ENCODE results near the gene ABR. TPM values are rescaled to one million over a fixed set of nuclear protein-coding genes. Genes with fewer than 3 reads are reported as not detected.
A peak's percentile ranks its signal among the peaks of the same experiment; 100 is the strongest.
"Not testable (repeated sequence)": the region's sequence is repeated elsewhere in the genome, so short reads cannot be mapped to it uniquely, and the experiment has no call there.

Gene ABR
- total RNA-seq, 1 donor from 2014 or later = 119 TPM

DNA sequence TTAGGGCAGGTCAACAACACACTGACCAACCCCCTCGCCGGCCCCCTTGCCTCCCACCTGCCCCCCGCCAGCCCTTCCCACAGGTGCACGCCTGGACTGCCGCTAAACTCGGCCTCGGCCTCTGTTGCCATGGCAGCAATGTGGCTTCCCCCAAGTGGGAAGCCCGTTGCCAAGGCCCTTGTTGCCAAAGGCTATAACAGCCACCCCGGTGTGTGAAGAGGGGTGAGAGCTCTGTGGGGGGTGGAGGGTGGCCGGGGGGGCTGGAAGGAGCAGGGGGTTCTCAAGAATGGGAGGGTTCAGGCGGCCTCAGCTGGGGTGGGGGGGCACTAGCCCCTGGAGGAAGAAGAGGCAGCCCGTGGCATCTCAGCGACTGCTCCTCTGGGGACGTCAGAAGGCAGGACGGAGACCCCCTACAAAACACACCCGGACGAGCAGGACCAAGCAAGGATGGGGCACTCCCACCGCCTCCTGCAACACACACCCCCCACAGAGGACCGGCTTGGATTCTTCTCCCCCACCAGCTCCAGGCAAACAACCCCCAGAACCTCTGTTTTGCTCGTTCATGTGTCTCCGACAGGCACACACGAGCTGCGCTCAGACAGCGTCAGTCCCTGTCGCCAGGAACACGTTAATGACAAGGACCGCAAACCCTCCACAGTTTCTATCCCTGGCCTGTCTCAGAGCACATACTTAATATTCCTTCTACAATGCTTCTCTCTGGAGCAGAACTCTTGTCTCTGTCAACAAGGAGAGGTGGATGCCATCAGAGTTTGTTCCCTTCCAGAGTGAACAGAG is 55.7 kb downstream of the ABR start:
- peaks cover 12% of the 10 kb centered on the region for H3K4me1 Mint-ChIP-seq (ENCODE audit: low read depth)
- H3K27ac Mint-ChIP-seq (ENCODE audit: unreplicated experiment) = no peak overlapping the region
- TF ChIP-seq, protein P1, sequence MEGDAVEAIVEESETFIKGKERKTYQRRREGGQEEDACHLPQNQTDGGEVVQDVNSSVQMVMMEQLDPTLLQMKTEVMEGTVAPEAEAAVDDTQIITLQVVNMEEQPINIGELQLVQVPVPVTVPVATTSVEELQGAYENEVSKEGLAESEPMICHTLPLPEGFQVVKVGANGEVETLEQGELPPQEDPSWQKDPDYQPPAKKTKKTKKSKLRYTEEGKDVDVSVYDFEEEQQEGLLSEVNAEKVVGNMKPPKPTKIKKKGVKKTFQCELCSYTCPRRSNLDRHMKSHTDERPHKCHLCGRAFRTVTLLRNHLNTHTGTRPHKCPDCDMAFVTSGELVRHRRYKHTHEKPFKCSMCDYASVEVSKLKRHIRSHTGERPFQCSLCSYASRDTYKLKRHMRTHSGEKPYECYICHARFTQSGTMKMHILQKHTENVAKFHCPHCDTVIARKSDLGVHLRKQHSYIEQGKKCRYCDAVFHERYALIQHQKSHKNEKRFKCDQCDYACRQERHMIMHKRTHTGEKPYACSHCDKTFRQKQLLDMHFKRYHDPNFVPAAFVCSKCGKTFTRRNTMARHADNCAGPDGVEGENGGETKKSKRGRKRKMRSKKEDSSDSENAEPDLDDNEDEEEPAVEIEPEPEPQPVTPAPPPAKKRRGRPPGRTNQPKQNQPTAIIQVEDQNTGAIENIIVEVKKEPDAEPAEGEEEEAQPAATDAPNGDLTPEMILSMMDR (IDR thresholded peaks at IDR 0.05) = no peak
- no peak overlapping the region for H3K4me3 Mint-ChIP-seq (ENCODE audit: unreplicated experiment)
- H3K9me3 Mint-ChIP-seq (ENCODE audit: low read depth) = no peaks in the 10 kb centered on the region
- peaks cover 7% of the 10 kb centered on the region for H3K36me3 Mint-ChIP-seq (ENCODE audit: low read depth)
- no peaks in the 10 kb centered on the region for H3K27me3 Mint-ChIP-seq (ENCODE audit: low read depth)
- no peak for DNase-seq (ENCODE audit: low spot score)

DNA sequence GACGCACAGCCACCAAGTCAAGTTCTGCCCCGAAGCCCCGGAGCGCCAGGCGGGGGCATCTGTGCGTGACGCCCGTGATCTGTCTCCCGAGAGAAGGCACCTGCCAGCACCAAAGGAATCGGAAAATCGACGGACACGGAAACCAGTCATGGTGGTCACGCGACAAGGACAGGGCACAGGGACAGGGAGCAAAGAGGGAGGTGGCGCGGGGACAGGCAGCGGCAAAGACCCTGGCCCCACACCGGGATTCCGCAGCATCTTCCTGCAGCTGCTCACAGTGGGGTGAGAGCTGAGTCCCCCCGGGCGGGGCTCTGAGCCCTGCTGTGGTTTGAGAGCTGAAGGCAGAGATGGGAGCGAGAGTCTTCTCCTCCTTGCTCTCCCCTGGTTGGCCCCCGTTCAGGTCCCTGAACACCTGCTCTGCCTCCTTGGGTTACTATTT is 56.4 kb downstream of the ABR start:
- no peak for DNase-seq (ENCODE audit: low spot score)
- Mint-ChIP-seq H3K4me1 (ENCODE audit: low read depth) (peaks cover 12% of the 10 kb centered on the region), H3K4me3 (ENCODE audit: unreplicated experiment) (no peak overlapping the region), H3K27ac (ENCODE audit: unreplicated experiment) (no peak overlapping the region), H3K9me3 (ENCODE audit: low read depth) (no peaks in the 10 kb centered on the region), H3K27me3 (ENCODE audit: low read depth) (no peaks in the 10 kb centered on the region), H3K36me3 (ENCODE audit: low read depth) (peaks cover 4% of the 10 kb centered on the region)
- TF ChIP-seq, protein P1 (IDR thresholded peaks at IDR 0.05) = peak; percentile 31

DNA sequence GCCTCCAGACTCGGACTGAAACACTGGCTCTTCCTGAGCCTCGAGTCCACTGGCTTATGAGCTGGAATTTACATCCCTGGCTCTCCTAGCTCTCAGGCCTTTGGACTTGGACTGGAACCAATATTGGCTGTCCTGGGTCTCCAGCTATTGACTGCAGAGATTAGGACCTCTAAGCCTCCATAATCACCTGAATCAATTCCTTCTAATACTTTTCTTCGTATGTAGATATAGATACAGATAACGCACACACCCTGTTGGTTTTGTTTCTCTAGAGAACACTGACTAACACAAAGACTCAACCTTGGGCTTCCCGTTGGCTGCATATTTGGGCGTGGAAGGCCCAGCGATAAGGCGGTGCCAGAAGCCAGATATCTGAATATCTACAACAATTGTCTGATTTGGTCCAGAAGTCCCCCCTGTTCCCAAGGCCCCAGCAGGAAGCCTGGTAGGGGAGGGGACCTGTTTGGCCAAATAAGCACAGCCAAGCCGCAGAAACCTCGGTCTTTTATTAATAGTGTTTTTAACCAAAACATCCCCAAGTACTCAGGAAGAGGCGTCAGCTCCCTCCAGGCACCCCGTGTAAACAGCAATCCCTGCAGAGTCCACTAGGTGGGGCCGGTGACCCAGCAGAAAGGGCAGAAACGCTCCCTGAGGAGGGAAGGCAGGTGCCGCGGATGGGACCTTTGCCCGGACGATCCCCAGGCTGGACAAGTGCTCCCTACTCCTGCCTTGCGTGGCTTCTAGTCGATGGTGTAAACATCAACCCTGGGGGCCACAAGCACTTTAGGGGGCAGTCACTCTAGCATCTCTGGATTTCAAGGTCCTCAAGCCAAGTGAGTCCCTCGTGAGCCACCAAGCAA is 57.0 kb downstream of the ABR start:
- Mint-ChIP-seq H3K27me3 (ENCODE audit: low read depth) (no peaks in the 10 kb centered on the region), H3K27ac (ENCODE audit: unreplicated experiment) (no peak overlapping the region), H3K9me3 (ENCODE audit: low read depth) (no peaks in the 10 kb centered on the region), H3K4me1 (ENCODE audit: low read depth) (peaks cover 12% of the 10 kb centered on the region), H3K4me3 (ENCODE audit: unreplicated experiment) (no peak overlapping the region), H3K36me3 (ENCODE audit: low read depth) (peaks cover 4% of the 10 kb centered on the region)
- TF ChIP-seq, protein P1 (IDR thresholded peaks at IDR 0.05) = peak; percentile 94
- no peak for DNase-seq (ENCODE audit: low spot score)

DNA sequence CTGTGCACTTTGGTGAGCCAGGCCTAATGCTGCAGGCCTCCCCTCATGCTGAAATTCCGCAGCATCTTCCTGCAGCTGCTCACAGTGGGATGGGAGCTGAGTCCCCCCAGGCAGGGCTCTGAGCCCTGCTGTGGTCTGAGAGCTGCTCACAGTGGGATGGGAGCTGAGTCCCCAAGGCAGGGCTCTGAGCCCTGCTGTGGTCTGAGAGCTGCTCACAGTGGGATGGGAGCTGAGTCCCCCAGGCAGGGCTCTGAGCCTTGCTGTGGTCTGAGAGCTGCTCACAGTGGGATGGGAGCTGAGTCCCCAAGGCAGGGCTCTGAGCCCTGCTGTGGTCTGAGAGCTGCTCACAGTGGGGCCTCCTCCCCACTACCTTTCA is 58.4 kb downstream of the ABR start:
- not testable (repeated sequence) for DNase-seq (ENCODE audit: low spot score); H3K4me1 Mint-ChIP-seq (ENCODE audit: low read depth); H3K4me3 Mint-ChIP-seq (ENCODE audit: unreplicated experiment); H3K27ac Mint-ChIP-seq (ENCODE audit: unreplicated experiment); H3K9me3 Mint-ChIP-seq (ENCODE audit: low read depth); H3K36me3 Mint-ChIP-seq (ENCODE audit: low read depth); H3K27me3 Mint-ChIP-seq (ENCODE audit: low read depth)

DNA sequence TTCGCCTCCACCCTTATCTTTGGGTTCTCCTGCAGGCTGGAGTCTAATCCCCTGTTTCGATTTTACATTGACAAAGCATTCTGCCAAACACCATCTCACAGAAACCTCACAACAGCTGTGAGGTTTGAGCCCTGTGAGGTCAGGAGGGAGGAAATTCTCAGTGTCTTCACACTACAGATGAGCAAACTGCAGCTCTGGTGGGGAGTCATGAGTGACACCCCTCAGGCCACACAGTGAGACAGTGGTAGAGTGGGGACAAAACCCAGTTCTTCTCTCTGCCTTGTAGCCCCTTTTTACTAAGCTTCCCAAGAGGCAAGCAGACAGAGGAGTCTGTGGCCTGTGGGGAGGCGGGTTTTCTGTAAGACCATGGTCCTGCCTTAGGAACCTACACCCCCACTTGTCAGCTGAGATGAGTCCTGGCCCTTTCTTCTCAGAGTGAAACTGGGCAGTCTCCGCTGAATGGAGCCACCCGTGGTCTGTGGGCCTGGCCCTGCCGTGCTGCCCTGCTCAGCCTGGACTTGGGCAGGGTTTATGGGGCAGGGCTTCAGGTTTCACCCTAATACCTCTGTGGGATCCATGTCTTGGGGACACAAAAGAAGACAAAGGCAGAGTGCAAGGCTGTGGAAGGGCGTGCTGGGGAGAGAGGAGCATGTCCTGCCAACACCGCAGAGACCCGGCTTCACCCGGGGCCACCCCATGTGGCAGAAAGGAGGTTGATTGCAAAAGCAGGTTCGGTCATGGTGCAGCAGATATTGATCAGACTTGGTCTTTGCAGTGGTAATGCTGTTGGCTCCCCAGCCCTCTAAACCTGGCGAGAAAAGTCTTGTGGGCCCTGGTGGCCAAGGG is 59.0 kb downstream of the ABR start:
- Mint-ChIP-seq H3K27ac (ENCODE audit: unreplicated experiment) (no peak overlapping the region), H3K27me3 (ENCODE audit: low read depth) (no peaks in the 10 kb centered on the region), H3K4me1 (ENCODE audit: low read depth) (peaks cover 12% of the 10 kb centered on the region), H3K9me3 (ENCODE audit: low read depth) (no peaks in the 10 kb centered on the region), H3K36me3 (ENCODE audit: low read depth) (peaks cover 4% of the 10 kb centered on the region), H3K4me3 (ENCODE audit: unreplicated experiment) (no peak overlapping the region)
- TF ChIP-seq, protein P1 (IDR thresholded peaks at IDR 0.05) = no peak
- DNase-seq (ENCODE audit: low spot score) = no peak

Data from chondrocyte (in vitro differentiated cells).